ENCODE results near the gene RPL21.

The RPL21 gene

DNA sequence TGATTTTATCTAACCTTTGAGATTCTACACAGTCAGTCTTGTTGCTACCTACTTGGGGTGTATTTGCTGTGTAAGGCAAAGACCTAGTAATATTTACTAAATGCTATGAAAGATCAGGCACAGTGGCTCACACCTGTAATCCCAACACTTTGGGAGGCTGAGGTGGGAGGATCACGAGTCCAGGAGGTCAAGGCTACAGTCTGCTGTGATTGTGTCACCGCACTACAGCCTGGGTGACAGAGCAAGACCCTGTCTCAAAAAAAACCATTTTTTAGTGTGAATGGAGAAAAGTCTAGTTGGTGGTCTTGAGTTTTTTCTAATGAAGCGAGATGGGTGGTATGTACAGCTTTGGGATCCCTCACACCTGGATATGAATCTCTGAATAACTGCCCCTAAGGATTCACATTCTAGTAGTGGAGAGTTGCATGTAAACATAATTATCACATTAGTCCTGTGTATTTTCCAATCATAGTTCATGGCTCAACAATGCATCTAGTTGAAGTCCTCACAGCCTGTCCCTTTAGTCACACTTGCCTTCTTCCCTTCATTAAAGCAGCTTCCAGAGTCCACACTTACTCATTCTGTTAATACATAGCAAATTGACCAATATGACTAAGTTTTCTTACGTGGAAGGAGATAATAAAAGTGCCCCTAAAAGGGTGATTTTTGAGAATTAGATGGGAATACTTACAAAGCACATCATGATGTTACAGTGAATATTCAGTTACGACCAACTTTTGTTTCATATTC lies 7.5 kb downstream of the RPL21 start:
- DNase-seq (ENCODE audit: low read depth, low spot score): no peak

DNA sequence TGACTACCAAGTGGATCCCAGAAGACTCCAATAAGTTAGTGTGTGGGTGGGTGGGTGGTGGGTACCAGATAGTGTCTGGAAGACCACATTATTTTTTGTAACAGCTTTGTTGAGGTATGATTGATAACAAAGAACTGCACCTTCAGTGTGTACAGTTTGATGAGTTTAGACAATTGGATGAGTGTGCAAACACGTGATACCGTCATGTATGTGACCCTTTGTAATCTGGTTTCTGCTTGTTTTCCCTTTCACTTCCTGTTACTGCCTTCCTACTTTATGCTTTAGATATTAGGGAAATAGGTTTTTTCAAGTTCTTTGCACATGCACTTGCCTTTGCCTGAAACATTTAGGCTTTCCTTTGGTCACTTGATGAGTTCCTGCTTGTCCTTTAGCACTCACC lies 8.5 kb downstream of the RPL21 start:
- DNase-seq (ENCODE audit: low read depth, low spot score): no peak

- DNase-seq (ENCODE audit: low read depth, low spot score): no peak
Measured at GRCh38 chr13:27261396-27261795, 10.0 kb downstream of the RPL21 start.

DNA sequence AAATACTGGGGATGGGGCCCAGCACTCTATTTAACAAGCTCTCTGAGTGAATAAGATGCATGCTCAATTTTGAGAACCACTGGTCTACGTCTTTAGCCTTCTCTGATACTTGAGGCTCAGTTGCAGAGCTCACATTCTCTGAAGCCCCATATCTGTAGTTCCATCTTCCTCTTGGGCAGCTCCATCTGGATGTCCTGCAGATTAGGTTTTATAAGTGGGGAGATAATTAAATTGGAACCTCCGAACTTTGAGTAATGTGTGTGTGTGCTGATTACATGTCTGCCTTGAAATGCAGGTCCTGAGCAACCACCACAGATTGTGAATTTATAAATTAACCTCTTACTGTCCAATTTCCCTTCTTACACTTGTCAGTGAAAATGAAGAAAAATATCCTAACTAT lies 12.1 kb downstream of the RPL21 start:
- no peak for DNase-seq (ENCODE audit: low read depth, low spot score)

DNA sequence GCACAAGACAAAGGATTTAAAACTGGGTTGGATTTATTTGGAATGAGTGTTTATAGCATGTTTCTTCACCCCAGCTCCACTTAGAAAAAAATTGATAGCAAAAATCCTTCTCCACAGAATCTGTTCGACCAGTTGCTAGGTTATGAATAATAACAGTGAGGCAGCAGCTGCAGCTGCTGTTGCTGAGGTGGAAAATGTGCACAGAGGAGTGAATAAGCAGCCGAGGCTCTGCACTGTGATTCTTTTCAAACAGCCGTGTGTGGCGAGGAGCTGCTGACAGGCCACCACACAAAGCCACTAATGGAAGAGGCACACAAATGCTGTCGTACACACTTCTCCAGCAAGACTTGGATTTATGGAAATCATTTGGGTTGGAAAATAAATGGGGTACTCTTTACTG lies 12.8 kb downstream of the RPL21 start:
- DNase-seq (ENCODE audit: low read depth, low spot score): peak; percentile 72

DNA sequence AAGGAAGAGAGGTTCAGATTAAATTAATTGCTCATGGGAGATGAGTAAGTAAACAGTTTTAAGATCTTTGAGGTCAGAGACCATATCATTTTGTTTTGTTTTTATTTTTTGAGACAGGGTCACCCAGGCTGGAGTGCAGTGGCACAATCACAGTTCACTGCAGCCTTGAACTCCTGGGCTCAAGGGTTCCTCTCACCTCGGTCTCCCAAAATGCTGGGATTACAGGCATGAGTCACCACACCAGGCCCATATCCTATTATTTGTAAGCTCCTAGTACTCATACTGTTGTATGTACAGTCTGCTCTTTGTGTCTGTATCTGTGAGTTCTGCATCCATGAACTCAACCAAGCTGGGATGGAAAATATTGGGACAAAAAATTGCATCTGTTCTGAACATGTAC lies 13.3 kb downstream of the RPL21 start:
- DNase-seq (ENCODE audit: low read depth, low spot score): no peak

DNA sequence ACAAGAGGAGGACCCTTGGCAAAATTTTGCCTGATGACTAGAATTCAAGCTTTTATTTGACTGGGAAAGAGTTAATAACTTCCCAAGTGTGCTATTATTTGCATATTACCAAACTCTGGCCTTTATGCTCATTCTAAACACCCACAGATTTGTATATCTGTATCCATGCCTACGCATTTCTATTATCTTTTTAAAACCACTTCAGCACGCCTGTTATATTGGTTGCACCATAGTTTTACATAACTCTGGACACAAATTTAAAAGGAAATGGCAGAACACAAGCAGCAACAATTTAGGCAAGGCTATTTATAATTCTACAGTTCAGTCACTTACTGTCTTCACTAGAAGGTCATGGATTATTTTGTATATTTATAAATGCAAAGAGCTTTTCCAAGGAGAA lies 15.6 kb downstream of the RPL21 start:
- no peak for DNase-seq (ENCODE audit: low read depth, low spot score)

GRCh38 chr13:27267596-27267995 lies 16.2 kb downstream of the RPL21 start:
- no peak for DNase-seq (ENCODE audit: low read depth, low spot score)

GRCh38 chr13:27269114-27269665 lies 17.8 kb downstream of the RPL21 start:
- DNase-seq (ENCODE audit: low read depth, low spot score): no peak

DNA sequence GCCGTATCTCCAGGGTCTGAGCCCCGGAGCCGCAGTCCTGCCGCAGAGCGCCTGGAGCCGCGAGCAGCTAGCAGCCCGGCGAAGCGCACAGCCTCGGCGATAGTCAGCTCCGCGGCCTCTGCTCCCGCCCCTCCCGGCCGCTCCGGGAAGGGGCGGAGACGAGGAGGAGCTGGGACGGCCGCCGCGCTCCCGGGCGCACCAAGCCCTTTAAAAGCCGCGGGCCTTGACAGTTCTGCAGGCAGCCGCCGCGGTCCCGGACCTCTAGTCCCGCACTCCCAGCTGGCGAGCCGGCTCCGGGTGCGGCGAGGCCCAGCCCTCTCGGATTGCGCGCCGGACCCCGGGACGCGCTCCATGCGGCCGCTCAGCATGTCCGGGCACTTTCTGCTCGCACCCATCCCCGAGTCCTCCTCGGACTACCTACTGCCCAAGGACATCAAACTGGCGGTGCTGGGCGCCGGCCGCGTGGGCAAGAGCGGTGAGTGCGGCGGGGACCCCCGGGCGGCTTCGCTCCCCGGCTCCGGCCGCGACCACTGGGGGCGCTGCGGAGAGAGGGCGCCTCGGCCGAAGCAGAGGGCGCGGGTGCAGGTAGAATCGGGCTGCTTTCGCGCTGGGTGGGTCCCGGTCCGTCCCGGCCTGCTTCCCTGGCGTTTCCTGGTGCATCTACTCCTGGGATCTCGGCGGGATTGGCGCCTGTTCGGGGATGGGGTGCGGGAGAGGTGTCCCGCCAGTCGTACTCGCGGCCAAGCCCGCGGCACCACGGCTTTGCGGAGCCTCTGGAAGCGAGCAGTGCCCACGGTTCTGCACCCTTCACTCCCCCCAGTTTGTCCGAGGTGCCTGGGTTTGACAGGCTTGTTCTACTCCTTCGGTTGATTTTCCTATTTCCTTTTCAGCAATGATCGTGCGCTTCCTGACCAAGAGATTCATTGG lies 19.5 kb downstream of the RPL21 start, which contains the start of gene RASL11A:
Gene RASL11A (plus strand): TSS at position 237 of the 927 bp plus-strand sequence. CDS start 115 bp downstream, at position 352.
- DNase-seq (ENCODE audit: low read depth, low spot score): peak; percentile 95

DNA sequence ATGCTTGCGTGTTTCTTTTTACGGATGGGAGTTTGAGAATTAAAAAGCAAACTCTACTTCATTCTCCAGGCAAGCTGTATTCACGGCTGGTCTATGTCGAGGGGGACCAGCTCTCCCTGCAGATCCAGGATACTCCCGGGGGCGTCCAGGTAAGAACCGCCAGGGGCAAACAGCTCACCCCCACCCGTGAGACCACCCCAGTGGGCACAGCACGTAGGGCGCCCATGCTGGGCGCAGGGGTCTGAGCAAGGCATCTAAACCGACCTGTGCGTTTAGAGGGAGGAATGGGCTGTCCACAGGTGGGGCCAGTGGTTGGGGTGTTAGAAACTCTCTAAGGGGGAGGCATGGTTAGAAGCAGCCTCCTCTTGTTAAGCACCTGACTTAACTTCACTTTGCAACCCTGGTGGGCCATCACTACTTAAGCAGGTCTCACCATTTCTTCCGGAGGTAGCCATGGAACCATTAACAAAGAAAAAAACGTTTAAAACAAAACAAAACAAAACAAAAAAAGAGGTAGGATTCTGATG lies 20.3 kb downstream of the RPL21 start:
- no peak for DNase-seq (ENCODE audit: low read depth, low spot score)

- DNase-seq (ENCODE audit: low read depth, low spot score): peak; percentile 53
Measured at GRCh38 chr13:27273658-27274425, 22.5 kb downstream of the RPL21 start.

DNA sequence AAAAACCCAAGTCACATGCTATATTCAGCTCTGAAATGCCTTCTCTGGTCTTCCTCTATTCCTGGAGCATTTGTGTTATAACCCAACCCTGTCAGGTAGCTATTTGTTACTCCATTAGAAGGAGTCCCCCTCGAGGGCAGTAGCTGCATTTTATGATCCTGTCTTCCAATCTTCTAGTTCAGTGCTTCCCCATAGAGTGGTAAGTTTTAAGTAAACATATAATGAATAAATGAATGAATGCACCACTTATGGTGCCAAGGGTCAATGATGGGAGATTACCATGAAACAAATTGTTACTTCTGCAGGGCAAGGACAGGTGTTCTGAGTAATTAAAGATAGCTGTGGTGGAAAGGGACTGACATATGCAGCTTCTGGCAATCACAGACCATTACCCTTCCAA lies 23.3 kb downstream of the RPL21 start:
- DNase-seq (ENCODE audit: low read depth, low spot score): no peak

DNA sequence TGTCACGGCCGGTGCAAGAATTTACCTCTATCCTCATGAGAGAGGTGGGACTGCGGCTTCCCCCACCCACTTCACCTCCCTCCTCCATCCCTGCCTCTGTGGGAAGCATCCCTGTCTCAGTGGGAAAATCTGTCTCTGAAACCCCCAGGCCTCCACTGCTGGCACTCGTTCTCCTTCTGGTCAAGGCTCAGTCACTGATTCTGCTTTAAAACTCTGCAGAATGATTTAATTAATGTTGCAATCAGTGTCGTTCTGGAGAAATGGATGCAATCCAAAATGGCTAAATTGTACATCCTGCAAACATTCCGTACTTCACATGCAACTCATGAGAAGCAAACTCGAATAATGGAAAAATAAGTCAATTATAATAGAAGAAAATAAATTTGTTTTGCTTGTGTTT lies 24.8 kb downstream of the RPL21 start:
- DNase-seq (ENCODE audit: low read depth, low spot score): no peak

DNA sequence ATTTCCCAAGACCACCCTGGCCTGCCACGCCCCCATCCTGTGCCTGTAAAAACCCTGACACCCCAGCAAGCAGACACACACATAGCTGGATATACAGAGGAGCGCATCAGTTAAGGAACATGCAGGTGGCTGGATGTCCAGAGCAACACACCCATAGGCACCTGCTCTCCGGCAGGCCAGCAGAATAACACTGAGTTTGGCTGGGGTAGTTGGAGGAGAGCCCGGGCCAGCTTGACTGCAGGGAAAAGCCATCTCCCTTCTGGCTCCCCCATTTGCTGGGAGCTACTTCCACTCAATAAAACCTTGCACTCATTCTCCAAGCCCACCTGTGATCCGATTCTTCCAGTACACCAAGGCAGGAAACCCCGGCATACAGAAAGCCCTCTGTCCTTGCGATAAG lies 28.1 kb downstream of the RPL21 start:
- no peak for DNase-seq (ENCODE audit: low read depth, low spot score)

DNA sequence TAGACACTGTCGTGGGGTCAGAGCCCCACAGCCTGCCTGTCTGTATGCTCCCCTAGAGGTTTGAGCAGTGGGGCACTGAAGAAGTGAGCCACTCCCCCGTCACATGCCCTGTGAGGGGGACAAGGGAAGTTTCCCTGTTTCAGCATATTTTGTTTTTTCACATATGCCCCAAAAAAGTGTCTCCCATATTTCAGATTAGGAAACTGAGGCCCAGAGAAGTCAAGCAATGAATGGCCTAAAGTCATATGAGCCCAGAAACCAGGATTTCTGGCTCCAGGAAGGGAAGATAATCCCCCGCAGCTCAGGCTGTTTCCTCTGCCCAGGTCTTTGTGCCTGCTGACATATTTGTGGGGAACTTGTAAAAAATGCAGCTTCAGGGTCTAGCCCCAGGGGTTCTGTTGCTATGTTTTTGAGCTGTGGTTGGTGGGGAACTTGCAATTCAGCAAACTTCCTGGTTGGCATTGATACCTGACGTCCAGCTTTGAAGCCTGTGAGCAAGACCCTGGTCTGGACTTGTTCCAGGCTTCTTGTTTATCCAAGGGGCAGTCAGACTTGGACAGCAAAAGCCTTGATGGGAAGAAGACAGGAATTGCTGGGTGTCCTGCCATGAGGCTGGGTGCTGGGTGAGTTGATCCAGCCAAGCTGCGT lies 28.8 kb downstream of the RPL21 start:
- DNase-seq (ENCODE audit: low read depth, low spot score): peak; percentile 86

DNA sequence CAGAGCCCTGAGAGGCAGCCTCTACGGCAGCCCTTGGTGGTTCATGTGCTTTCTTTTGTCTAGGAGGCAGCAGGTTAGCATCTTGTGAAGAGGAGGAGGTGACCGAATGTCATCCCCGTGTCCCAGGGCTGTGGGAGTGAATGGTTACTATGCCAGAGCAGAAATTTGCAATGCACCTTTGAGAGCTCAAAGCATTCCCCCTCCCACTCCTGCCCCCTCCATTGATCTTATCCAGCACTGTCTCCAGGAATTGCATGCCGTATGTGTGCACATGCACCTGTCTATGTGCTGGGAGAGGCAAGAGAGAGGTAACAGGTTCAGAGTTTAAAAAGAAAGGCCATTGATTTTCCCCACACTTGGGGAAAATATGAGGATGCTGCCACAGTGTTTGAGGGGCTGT lies 29.5 kb downstream of the RPL21 start:
- DNase-seq (ENCODE audit: low read depth, low spot score): no peak

DNA sequence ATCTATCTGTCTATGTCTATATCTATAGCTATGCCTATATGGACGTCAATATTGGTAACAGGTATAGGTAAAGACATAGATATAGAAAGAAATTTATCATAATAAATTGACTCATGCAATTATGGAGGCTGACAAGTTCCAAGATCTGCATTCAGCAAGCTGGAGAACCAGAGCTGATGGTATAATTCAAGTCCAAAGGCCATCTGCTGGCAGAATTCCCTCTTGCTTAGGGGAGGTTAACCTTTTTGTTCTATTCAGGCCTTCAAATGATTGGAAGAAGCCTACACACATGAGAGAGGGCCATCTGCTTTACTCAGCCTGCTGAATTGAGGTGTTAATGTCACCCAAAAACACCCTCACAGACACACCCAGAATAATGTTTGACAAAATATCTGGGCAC lies 30.1 kb downstream of the RPL21 start:
- no peak for DNase-seq (ENCODE audit: low read depth, low spot score)

DNA sequence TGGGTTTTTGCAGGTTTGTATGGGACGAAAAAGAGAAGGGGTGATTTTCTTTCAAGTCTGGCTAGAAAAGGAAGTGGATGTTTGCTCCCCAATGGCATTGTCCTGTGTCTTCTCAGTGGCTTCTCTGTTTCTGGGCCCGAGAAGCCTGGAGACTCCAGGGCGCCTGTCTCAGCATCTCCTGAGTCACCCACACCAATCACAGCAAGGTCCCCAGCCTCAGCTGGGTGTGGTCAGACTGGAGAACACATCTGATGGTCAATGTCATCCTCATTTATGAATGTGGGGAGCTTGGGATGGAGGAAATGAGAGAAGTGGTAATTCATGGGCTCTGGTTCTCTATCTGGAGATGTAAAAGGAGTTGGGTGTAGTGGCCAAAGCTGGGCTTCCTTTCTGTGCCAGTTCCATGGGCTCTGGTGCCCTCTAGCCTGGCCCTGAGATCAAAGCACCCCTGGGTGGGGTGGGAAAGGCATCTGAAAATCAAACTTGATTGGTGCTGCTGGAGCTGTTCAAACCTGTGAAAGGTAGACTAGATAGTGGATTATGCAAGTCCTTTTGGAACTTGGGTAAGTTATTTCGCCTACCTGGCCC lies 32.6 kb downstream of the RPL21 start:
- DNase-seq (ENCODE audit: low read depth, low spot score): peak; percentile 45

- no peak for DNase-seq (ENCODE audit: low read depth, low spot score)
Measured at GRCh38 chr13:27288392-27288791, 37.0 kb downstream of the RPL21 start.
